Raji (cell line): ENCODE data around the gene ATXN3.
A peak's percentile ranks its signal among the peaks of the same experiment; 100 is the strongest.

ENCODE experiments used
- POLR2A ChIP-seq: IDR thresholded peaks from 2 replicates; pipeline ENCODE4 v1.6.1; 2011; ENCODE audit warnings: low read depth, low read length, control low read depth; ENCODE audit not compliant: insufficient read depth

Gene ATXN3

GRCh38 chr14:92105073-92105892 is 1.1 kb downstream of the ATXN3 start:
- TF ChIP-seq POLR2A: no peak

DNA sequence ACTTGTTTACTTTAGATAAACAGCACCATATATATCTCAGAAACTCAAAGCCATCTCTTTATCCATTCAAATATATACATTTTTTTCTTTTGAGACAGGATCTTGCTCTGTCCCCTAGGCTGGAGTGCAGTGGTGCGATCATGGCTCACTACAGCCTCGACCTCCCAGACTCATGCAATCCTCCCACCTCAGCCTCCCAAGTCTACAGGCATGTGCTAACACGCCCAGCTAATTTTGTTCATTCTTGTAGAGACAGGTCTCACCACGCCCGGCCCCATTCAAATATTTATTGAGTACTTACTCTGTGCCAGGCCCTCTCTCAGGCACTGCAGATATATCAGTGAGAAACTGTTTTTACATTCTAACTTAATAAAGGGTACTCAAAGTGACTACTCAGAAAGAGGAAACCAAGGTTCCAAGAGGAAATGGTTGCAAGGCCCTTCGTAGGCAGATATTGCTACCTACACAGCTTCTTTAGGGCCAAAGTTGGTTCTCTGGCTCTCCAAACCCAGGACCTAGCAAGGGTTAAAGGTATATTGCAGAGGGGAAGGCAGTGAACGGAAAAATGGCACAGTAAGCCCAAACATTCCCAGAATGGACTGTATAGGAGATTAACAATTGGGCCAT is 2.9 kb downstream of the ATXN3 start:
- no peak for TF ChIP-seq POLR2A

DNA sequence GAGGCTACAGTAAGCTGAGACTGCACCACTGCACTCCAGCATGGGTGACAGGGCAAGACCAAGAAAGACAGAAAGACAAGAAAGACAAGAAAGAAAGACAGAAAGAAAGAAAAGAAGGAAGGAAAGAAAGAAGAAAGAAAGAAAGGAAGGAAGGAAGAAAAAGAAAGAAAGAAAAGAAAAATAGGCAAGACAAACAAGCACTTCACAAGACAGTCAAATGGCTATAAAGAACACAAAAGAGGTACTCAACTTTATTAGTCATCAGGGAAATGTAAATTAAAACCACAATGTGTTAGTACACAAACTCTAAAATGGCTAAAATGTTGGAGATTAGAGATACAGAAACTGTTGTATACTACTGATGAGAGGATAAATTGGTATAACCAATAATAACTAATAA is 6.6 kb downstream of the ATXN3 start:
- no peak for TF ChIP-seq POLR2A

DNA sequence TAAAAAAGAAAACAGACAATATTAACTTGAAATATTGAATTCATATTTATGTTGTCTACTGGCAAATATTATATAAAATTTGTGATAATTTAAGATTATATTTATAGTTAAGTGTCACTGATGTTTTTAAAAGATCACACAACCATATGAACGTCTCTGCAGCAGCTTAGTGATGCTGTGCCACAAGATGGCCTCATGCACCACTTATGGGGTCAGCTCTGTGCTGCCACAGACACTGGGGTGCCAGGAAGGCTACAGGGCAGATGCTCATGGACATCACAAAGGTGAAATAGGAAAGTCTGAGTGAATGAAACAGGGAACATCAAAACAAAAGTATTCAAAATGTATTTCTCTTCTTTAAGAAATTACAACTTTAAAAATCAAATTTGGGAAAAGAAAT is 13.1 kb downstream of the ATXN3 start:
- TF ChIP-seq POLR2A: no peak

- TF ChIP-seq POLR2A: no peak
These were observed 17.9 kb downstream of the ATXN3 start for GRCh38 chr14:92088494-92088893.

- no peak for TF ChIP-seq POLR2A
These were observed 31.8 kb downstream of the ATXN3 start for GRCh38 chr14:92074555-92074954.

GRCh38 chr14:92058006-92058917 is 48.1 kb downstream of the ATXN3 start:
- no peak for TF ChIP-seq POLR2A

- no peak for TF ChIP-seq POLR2A
These were observed 56.6 kb downstream of the ATXN3 start for GRCh38 chr14:92049781-92050180.

DNA sequence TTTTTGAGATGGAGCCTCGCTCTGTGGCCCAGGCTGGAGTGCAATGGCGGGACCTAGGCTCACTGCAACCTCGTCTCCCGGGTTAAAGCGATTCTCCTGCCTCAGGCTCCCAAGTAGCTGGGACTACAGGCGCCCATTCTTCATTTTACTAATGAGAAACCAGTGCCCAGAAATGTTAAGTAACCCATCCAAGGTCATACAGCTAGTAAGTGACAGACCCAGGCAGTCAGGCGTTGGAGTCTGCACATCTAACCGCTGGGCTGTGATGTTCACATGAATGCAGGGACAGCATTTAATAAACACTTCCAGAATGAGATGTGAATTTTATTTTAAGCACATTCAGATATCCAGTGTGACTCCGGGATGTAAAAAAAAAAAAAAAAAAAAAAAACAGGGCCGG is 65.2 kb downstream of the ATXN3 start:
- no peak for TF ChIP-seq POLR2A

- 0 out of 2 replicates have a peak, but pooled peaks have one; percentile 17 for TF ChIP-seq POLR2A
These were observed 65.8 kb downstream of the ATXN3 start for GRCh38 chr14:92040431-92041051.

DNA sequence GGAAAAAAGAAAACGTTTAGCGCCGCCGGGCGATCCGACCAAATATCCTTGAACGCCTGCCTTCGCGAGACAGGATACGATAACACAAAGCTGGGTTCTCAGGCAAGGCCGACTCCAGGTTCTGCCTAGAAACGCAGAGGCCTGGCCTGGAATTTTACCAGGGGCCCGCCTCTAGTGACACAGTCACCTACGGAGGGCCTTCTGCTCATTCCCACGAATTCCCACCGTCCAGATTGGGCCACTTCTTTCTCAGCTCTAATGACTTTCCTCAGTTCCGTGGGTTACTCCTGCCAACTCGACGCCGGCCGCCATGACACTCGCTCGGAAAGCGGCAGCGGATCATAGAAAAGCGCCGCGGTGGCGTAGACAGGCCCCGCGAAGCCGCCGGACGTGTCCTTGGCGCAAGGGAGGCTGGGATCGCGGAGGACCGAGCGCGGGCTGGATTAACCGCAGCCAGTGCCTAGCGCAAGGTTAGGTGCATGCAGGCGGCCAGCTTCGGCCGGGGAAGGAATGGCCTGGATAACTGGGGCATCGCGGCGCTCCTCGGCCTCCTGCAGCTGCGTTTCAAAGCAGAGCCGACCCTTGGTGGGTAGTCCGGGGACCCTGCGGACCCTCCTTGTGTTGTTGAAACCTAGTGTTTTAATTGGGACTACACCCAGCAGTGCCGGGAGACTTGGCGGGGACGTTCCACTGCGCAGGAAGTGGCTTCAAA is 66.5 kb downstream of the ATXN3 start, which contains the start of gene TRIP11:
TRIP11 (minus strand) TSS at position 341 of the 712 bp plus-strand sequence. CDS start 374 bp downstream, outside the sequence.
- peak; percentile 100 for TF ChIP-seq POLR2A

GRCh38 chr14:92039063-92039718 is 67.2 kb downstream of the ATXN3 start:
- no peak for TF ChIP-seq POLR2A

DNA sequence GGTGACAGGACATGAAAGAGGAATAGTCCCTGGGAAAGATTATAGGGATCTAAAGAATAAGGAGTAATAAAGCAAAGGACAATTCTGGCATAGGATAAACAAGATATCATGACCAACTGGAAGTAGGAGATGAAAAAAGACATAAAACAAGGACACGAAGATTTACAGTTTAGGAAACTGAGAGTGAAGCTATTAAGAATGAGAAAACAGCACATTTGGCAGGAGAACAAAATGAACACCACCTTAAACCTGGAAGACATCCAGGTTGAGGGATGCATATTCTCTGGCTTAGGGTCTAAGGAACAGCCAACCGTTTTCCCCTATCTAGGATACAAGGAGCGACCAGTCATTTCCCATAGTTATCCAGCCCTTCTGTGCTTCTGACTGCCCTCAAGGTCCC is 68.4 kb downstream of the ATXN3 start:
- TF ChIP-seq POLR2A: no peak

- TF ChIP-seq POLR2A: no peak
These were observed 70.5 kb downstream of the ATXN3 start for GRCh38 chr14:92035890-92036289.
